ENCODE results near the gene PTMS. TPM values are rescaled to one million over a fixed set of nuclear protein-coding genes. Genes with fewer than 3 reads are reported as not detected.

The PTMS gene
- total and polyA plus RNA-seq, 2 of the 13 experiments (the other 11 are each of a cell fraction or from before 2014, with no cell fraction given), result 40.5 to 82.4 TPM

- TF ChIP-seq ASH2L (IDR thresholded peaks at IDR 0.05; ENCODE audit: insufficient read length, low read depth, low read length), result peak; percentile 31
- TF ChIP-seq, protein P1, sequence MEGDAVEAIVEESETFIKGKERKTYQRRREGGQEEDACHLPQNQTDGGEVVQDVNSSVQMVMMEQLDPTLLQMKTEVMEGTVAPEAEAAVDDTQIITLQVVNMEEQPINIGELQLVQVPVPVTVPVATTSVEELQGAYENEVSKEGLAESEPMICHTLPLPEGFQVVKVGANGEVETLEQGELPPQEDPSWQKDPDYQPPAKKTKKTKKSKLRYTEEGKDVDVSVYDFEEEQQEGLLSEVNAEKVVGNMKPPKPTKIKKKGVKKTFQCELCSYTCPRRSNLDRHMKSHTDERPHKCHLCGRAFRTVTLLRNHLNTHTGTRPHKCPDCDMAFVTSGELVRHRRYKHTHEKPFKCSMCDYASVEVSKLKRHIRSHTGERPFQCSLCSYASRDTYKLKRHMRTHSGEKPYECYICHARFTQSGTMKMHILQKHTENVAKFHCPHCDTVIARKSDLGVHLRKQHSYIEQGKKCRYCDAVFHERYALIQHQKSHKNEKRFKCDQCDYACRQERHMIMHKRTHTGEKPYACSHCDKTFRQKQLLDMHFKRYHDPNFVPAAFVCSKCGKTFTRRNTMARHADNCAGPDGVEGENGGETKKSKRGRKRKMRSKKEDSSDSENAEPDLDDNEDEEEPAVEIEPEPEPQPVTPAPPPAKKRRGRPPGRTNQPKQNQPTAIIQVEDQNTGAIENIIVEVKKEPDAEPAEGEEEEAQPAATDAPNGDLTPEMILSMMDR (CRISPR knock-in tag; IDR thresholded peaks at IDR 0.05), result peak; percentile 66
- no peak for TF ChIP-seq ZNF232 (CRISPR knock-in tag; IDR thresholded peaks at IDR 0.05; ENCODE audit: borderline replicate concordance)
- no peak for TF ChIP-seq POLR2AphosphoS2 (IDR thresholded peaks at IDR 0.05; ENCODE audit: low read depth, low read length)
- peak; percentile 71 to 93; a peak in 3 of 4 replicates for TF ChIP-seq HMGXB4 (CRISPR knock-in tag; IDR thresholded peaks at IDR 0.05; ENCODE audit: borderline replicate concordance in 1 of 2, low read depth in 1 of 2)
- TF ChIP-seq STAG1 (CRISPR knock-in tag; IDR thresholded peaks at IDR 0.05), result peak; percentile 37; the same call in 1 of the 2 replicates
- TF ChIP-seq SP4 (CRISPR knock-in tag; IDR thresholded peaks at IDR 0.05), result no peak; the same call in 1 of the 2 replicates
- 0 out of 2 replicates have a peak, but pooled peaks have one; percentile 25 for TF ChIP-seq ATF7-NPFF (CRISPR knock-in tag; IDR thresholded peaks at IDR 0.05; ENCODE audit: low read depth)
- 0 out of 2 replicates have a peak, but pooled peaks have one; percentile 57 for TF ChIP-seq AFF4 (CRISPR knock-in tag; IDR thresholded peaks at IDR 0.05)
- TF ChIP-seq MAZ (IDR thresholded peaks at IDR 0.05; ENCODE audit: borderline replicate concordance, low read depth, low read length), result peak; percentile 66
- no peak; the same call in 1 of the 2 replicates for TF ChIP-seq MAZ (CRISPR knock-in tag; IDR thresholded peaks at IDR 0.05; ENCODE audit: low read depth)
- TF ChIP-seq, protein P2, sequence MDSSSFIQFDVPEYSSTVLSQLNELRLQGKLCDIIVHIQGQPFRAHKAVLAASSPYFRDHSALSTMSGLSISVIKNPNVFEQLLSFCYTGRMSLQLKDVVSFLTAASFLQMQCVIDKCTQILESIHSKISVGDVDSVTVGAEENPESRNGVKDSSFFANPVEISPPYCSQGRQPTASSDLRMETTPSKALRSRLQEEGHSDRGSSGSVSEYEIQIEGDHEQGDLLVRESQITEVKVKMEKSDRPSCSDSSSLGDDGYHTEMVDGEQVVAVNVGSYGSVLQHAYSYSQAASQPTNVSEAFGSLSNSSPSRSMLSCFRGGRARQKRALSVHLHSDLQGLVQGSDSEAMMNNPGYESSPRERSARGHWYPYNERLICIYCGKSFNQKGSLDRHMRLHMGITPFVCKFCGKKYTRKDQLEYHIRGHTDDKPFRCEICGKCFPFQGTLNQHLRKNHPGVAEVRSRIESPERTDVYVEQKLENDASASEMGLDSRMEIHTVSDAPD (CRISPR knock-in tag; IDR thresholded peaks at IDR 0.05), result no peak
- no peak for TF ChIP-seq RFX5 (IDR thresholded peaks at IDR 0.05; ENCODE audit: low read depth, low read length)
- TF ChIP-seq GFI1 (CRISPR knock-in tag; IDR thresholded peaks at IDR 0.05; ENCODE audit: borderline replicate concordance), result no peak
- TF ChIP-seq ZNF660 (CRISPR knock-in tag; IDR thresholded peaks at IDR 0.05; ENCODE audit: borderline replicate concordance, low read depth), result no peak
- 0 out of 2 replicates have a peak, but pooled peaks have one; percentile 2 for TF ChIP-seq ZNF605 (CRISPR knock-in tag; IDR thresholded peaks at IDR 0.05)
- TF ChIP-seq NCOA2 (CRISPR knock-in tag; IDR thresholded peaks at IDR 0.05), result no peak
- TF ChIP-seq ZSCAN20 (CRISPR knock-in tag; IDR thresholded peaks at IDR 0.05; ENCODE audit: borderline replicate concordance), result 0 out of 2 replicates have a peak, but pooled peaks have one; percentile 35
- TF ChIP-seq ZNF816 (CRISPR knock-in tag; IDR thresholded peaks at IDR 0.05; ENCODE audit: borderline replicate concordance), result no peak
- TF ChIP-seq GABPB1 (CRISPR knock-in tag; IDR thresholded peaks at IDR 0.05), result peak; percentile 57; the same call in 1 of the 2 replicates
Measured at GRCh38 chr12:6766651-6767349, 637 bp downstream of the PTMS start (continued).

All from HepG2 (cell line).